Measurements from ENCODE around the gene TRAF3.
"Not testable (repeated sequence)": the region's sequence is repeated elsewhere in the genome, so short reads cannot be mapped to it uniquely, and the experiment has no call there.

Gene TRAF3

GRCh38 chr14:102857444-102857843 lies 80.2 kb downstream of the TRAF3 start:
- in situ Hi-C loops (cut with MboI; ENCODE audit: low sequenced_read_pairs) = no loop called here

DNA sequence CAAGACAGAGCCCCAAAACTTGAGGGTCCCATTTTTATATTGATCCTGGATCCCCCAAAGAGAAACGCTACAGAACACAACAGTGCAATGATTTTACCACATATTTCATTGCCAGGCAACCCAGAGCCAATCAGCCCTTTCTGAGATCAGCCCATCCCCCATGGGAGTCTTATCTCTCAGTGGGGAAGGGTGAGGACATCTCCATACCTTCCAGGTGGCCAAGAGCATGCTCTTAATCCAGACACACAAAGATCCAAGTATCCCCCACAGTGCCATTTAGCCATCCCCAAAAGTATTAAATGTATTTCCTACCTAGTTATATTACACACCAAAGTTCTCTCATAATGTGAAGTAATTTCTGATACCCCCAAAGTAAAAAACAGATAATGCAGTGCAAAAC lies 82.7 kb downstream of the TRAF3 start:
- in situ Hi-C loops (cut with MboI; ENCODE audit: low sequenced_read_pairs) = no loop called here

DNA sequence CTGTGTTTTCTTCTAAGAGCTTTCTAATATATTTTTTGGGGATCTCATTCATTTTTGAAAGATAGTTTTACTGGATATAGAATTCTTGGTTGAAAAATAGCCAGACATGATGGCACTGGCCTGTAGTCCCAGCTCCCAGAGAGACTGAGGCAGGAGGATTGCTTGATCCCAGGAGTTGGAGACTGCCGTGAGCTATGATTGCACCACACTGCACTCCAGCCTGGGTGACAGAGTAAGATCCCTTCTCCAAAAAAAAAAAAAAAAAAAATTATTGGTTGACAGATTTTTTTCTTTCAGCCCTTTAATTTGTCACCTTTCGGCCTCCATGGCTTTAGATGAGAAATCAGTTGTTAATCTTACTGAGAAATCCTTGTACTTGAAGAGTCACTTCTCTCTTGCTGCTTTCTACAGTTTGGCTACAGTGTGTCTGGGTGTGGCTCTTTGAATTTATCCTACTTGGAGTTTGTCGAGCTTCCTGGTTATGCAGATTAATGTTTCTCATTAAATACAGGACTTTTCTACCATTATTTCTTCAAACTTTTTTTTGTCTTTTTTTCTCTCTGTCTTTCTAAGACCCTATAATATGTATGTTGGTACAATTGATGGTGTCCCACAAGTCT lies 85.0 kb downstream of the TRAF3 start:
- in situ Hi-C loops (cut with MboI; ENCODE audit: low sequenced_read_pairs) = no loop called here

GRCh38 chr14:102863381-102863780 lies 86.1 kb downstream of the TRAF3 start:
- in situ Hi-C loops (cut with MboI; ENCODE audit: low sequenced_read_pairs) = no loop called here

DNA sequence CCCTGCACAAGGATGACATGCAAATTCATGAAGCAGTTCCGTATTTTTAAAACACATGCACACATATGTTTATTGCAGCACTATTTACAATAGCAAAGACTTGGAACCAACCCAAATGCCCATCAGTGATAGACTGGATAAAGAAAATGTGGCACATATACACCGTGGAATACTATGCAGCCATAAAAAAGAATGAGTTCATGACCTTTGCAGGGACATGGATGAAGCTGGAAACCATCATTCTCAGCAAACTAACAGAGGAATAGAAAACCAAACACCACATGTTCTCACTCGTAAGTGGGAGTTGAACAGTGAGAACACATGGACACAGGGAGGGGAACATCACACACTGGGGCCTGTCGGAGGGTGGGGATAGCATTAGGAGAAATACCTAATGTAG lies 88.7 kb downstream of the TRAF3 start:
- in situ Hi-C loops (cut with MboI; ENCODE audit: low sequenced_read_pairs) = not testable (repeated sequence)

- in situ Hi-C loops (cut with MboI; ENCODE audit: low sequenced_read_pairs) = no loop called here
Measured at GRCh38 chr14:102866982-102867761, 89.9 kb downstream of the TRAF3 start.

- in situ Hi-C loops (cut with MboI; ENCODE audit: low sequenced_read_pairs) = no loop called here
Measured at GRCh38 chr14:102867826-102868580, 90.8 kb downstream of the TRAF3 start.

DNA sequence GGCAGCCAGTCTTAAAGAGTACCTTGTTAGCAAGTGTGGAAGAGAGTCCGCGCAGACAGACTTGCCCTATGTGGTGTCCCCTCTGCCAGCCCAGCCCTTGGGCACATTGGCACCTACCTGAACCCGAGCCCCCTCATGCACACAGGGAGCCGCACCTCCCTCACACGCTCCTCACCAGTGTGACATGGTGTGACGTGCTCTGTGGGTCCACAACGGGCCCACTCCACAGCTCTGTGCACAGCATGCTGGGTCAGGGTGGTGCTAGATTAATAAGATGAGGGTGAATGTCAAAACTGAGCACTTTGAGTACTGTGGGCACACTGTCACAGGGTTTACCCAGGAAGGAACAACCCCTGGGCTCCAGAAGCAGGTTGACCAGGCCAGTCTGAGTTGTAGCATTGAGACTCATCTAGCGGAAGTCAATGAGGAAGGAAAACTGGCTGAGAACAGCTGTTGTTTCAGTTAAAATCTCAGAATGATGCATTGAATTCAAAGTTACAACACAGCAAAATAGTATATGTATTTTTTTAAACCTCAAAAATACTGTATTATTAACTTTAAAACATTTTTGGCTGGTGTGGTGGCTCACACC lies 91.8 kb downstream of the TRAF3 start:
- in situ Hi-C loops (cut with MboI; ENCODE audit: low sequenced_read_pairs) = no loop called here

GRCh38 chr14:102870246-102870645 lies 93.0 kb downstream of the TRAF3 start:
- in situ Hi-C loops (cut with MboI; ENCODE audit: low sequenced_read_pairs) = no loop called here

- in situ Hi-C loops (cut with MboI; ENCODE audit: low sequenced_read_pairs) = no loop called here
Measured at GRCh38 chr14:102870994-102871831, 94.0 kb downstream of the TRAF3 start.

- in situ Hi-C loops (cut with MboI; ENCODE audit: low sequenced_read_pairs) = no loop called here
Measured at GRCh38 chr14:102872020-102872419, 94.8 kb downstream of the TRAF3 start.

GRCh38 chr14:102873131-102873530 lies 95.9 kb downstream of the TRAF3 start:
- in situ Hi-C loops (cut with MboI; ENCODE audit: low sequenced_read_pairs) = no loop called here

- in situ Hi-C loops (cut with MboI; ENCODE audit: low sequenced_read_pairs) = no loop called here
Measured at GRCh38 chr14:102873546-102874061, 96.4 kb downstream of the TRAF3 start.

- in situ Hi-C loops (cut with MboI; ENCODE audit: low sequenced_read_pairs) = no loop called here
Measured at GRCh38 chr14:102875652-102876051, 98.4 kb downstream of the TRAF3 start.

DNA sequence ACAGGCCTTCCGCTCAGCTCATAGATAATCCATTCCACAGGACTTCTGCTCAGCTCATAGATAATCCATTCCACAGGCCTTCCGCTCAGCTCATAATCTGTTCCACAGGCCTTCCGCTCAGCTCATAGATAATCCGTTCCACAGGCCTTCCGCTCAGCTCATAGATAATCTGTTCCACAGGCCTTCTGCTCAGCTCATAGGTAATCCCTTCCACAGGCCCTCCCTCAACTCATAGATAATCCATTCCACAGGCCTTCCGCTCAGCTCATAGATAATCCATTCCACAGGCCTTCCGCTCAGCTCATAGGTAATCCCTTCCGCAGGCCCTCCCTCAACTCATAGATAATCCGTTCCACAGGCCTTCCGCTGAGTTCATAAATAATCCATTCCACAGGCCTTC lies 100.3 kb downstream of the TRAF3 start:
- in situ Hi-C loops (cut with MboI; ENCODE audit: low sequenced_read_pairs) = not testable (repeated sequence)

- in situ Hi-C loops (cut with MboI; ENCODE audit: low sequenced_read_pairs) = no loop called here
Measured at GRCh38 chr14:102878174-102878969, 101.1 kb downstream of the TRAF3 start.

DNA sequence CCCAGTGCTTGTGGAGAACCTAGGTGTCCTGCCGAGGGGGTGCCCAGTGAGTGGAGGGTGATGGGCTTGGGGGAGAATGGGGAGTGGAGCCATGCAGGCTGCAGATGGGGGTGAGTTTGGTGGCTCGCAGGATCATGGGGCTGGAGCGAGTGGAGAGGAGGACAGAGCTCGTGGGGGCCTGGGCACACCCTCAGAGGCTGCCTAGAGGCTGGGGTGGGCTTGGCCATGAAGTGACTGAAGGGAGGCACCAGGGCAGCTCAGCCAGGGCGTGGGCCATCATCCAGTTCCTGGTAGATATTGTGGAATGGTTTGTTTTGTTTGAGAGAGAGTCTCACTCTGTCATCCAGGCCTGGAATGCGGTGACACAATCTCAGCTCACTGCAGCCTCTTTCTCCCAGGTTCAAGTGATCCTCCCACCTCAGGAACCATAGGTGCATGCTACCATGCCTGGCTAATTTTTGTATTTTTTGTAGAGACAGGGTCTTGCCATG lies 101.8 kb downstream of the TRAF3 start:
- in situ Hi-C loops (cut with MboI; ENCODE audit: low sequenced_read_pairs) = no loop called here

GRCh38 chr14:102882226-102882906 lies 105.1 kb downstream of the TRAF3 start:
- in situ Hi-C loops (cut with MboI; ENCODE audit: low sequenced_read_pairs) = no loop called here

GRCh38 chr14:102883089-102883541 lies 105.9 kb downstream of the TRAF3 start:
- in situ Hi-C loops (cut with MboI; ENCODE audit: low sequenced_read_pairs) = no loop called here

All from HL-60/S4 treated with retinoic acid at 250 ng/mL for 4 days and 3 days (cell line).